Breast epithelium (tissue), 3 donors: Measurements from ENCODE around the gene MKRN1.

Experiments used
- CTCF ChIP-seq, 3 donors: fragments of 450-650 bp; IDR thresholded peaks; one replicate each; pipeline ENCODE4 v1.5.1; 2016 to 2017; ENCODE audit warnings: antibody characterized with exemption in 3 of 3, mild to moderate bottlenecking in 3 of 3, moderate library complexity in 3 of 3
- POLR2A ChIP-seq: fragments of 450-650 bp; IDR thresholded peaks from one replicate; pipeline ENCODE4 v1.6.1; 2016; ENCODE audit warnings: antibody characterized with exemption, mild to moderate bottlenecking, moderate library complexity

GRCh38 chr7:140497241-140497769 lies 18.0 kb upstream of the MKRN1 start:
- TF ChIP-seq CTCF (IDR thresholded peaks at IDR 0.05) (no peak), POLR2A (no peak)
